GM06990 (cell line): Measurements from ENCODE around the gene PPP1R15A.
"Not testable (repeated sequence)": the region's sequence is repeated elsewhere in the genome, so short reads cannot be mapped to it uniquely, and the experiment has no call there.

Experiments
- DNase-seq: peaks from one replicate; pipeline ENCODE4 v3.0.0-alpha.2; 2011; ENCODE audit not compliant: insufficient read length; ENCODE audit errors: extremely low read depth
- H3K27me3 ChIP-seq: replicated peaks from 2 replicates; pipeline ENCODE4 v1.6.0; 2011; ENCODE audit warnings: low read length; ENCODE audit not compliant: control insufficient read depth, insufficient read depth
- H3K36me3 ChIP-seq: 2 replicates; pipeline ENCODE4 v1.5.1; 2011; ENCODE audit warnings: low read length; ENCODE audit not compliant: control insufficient read depth, insufficient read depth
- H3K4me3 ChIP-seq: replicated peaks from 2 replicates; pipeline ENCODE4 v1.5.1; 2011; ENCODE audit warnings: low read depth, mild to moderate bottlenecking, control low read depth, low read length
- CTCF ChIP-seq: IDR thresholded peaks from 2 replicates; pipeline ENCODE4 v1.5.1; 2011; ENCODE audit warnings: low read length, control low read depth, mild to moderate bottlenecking, inconsistent platforms; ENCODE audit not compliant: insufficient read depth, poor library complexity, severe bottlenecking

PPP1R15A gene

GRCh38 chr19:48881741-48882657 is 9.8 kb downstream of the PPP1R15A start:
- Histone ChIP-seq H3K27me3 (no peaks in the 10 kb centered on the region), H3K36me3 (no peaks in the 10 kb centered on the region; the same call in 1 of the 2 replicates), H3K4me3 (no peak overlapping the region)
- no peak for TF ChIP-seq CTCF
- DNase-seq: no peak

- Histone ChIP-seq H3K36me3 (no peaks in the 10 kb centered on the region; the same call in 1 of the 2 replicates), H3K27me3 (no peaks in the 10 kb centered on the region), H3K4me3 (no peak overlapping the region)
- DNase-seq: no peak
- TF ChIP-seq CTCF: no peak
These were observed 11.5 kb downstream of the PPP1R15A start for GRCh38 chr19:48883726-48884125.

- no peaks in the 10 kb centered on the region for H3K27me3 ChIP-seq
- H3K4me3 ChIP-seq: no peak overlapping the region
- H3K36me3 ChIP-seq: no peaks in the 10 kb centered on the region
- DNase-seq: no peak
- no peak for TF ChIP-seq CTCF
These were observed 15.8 kb downstream of the PPP1R15A start for GRCh38 chr19:48887861-48888612.

GRCh38 chr19:48889496-48889895 is 17.3 kb downstream of the PPP1R15A start:
- not testable (repeated sequence) for H3K4me3 ChIP-seq, H3K27me3 ChIP-seq, H3K36me3 ChIP-seq, DNase-seq

- no peak for DNase-seq
- no peaks in the 10 kb centered on the region for H3K27me3 ChIP-seq
- H3K4me3 ChIP-seq: no peak overlapping the region
- no peaks in the 10 kb centered on the region for H3K36me3 ChIP-seq
- no peak for TF ChIP-seq CTCF
These were observed 18.3 kb downstream of the PPP1R15A start for GRCh38 chr19:48890551-48890950.

GRCh38 chr19:48895226-48895625 is 23.0 kb downstream of the PPP1R15A start:
- H3K4me3 ChIP-seq: no peak overlapping the region
- DNase-seq: no peak
- TF ChIP-seq CTCF: no peak
- H3K36me3 ChIP-seq: no peaks in the 10 kb centered on the region
- H3K27me3 ChIP-seq: no peaks in the 10 kb centered on the region
